DMS53 treated with DMSO at 0.1 percent for 48 hours (cell line): Measurements from ENCODE around the gene SLC44A5.
"Not testable (repeated sequence)": the region's sequence is repeated elsewhere in the genome, so short reads cannot be mapped to it uniquely, and the experiment has no call there.

Experiments used
- DNase-seq: peaks from one replicate; lab custom pipeline; 2025; ENCODE audit not compliant: unreplicated experiment; lab: John Stamatoyannopoulos, UW

SLC44A5 gene

DNA sequence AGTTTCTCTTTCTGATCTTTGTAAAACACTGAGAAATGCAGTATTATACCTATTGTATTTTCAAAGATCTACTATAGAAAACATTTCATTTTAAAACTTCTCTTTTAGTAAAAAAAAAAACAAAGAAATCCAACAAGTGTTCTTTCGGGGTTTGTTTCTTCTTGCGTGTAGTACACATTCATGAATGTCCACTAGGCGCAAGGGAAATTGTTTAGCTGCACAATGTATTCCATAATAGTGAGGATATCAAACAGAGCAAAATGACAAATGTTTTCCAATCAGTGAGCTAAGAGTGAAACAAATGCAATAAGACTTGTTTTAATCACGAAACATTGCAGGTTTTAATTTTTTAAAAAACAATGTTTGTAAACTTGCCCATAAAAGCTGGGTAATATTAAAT lies 408.2 kb downstream of the SLC44A5 start:
- DNase-seq, result no peak

DNA sequence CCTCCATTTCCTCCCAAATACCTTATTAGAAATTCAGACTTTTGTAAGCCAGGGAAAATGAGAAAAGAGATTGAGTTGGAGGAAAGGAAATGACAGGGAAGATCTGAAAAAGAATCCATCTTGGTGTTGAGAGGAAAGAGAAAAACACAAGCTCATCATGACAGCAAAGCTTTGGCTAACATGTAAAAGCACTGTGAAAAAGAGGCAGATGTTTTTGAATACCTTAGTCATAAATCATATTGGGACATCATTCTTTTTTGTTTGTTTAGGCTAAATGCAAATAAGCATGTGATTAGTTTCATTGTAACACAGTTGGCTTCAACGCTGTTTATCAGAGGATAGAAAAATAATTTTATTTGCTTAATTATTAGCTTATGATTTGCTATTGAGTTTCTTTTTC lies 412.2 kb downstream of the SLC44A5 start:
- DNase-seq, result no peak

DNA sequence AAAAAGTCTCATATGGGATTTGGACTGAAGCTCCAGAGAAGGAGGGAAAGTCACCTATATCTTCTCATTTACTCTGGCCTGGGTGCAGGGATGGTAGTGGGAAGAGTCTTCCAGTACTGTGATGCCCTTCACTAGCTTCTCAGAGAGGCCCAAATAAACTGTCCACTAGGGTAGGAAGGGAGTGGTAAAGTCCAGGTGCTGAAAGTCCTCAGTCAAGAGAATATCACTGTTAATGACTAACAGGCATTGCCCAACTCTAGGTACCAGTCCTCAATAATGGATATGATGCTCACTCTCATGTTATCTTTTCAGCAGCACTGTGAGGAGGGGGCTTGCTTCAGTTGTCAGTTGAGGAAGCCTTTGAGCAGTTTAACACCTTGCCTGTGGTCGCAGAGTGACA lies 412.8 kb downstream of the SLC44A5 start:
- DNase-seq, result no peak

DNA sequence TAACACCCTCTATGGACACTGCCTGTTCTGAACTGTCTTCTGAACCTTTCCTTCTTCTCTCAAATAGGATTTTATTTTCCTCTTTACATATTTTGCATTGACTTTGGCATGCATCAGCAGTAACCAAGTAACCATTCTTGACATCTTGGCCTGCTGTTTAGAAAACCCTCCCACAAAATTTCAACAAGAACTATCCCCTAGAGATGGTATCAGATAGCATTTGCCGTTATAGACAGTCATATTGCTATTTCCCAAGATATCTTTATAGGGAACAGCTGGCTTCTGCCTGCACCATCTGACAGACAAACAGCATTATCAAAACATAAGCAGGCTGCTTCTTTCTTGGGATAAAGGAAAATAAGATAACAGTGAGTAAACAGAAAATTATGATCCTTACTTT lies 422.0 kb downstream of the SLC44A5 start:
- DNase-seq, result no peak

DNA sequence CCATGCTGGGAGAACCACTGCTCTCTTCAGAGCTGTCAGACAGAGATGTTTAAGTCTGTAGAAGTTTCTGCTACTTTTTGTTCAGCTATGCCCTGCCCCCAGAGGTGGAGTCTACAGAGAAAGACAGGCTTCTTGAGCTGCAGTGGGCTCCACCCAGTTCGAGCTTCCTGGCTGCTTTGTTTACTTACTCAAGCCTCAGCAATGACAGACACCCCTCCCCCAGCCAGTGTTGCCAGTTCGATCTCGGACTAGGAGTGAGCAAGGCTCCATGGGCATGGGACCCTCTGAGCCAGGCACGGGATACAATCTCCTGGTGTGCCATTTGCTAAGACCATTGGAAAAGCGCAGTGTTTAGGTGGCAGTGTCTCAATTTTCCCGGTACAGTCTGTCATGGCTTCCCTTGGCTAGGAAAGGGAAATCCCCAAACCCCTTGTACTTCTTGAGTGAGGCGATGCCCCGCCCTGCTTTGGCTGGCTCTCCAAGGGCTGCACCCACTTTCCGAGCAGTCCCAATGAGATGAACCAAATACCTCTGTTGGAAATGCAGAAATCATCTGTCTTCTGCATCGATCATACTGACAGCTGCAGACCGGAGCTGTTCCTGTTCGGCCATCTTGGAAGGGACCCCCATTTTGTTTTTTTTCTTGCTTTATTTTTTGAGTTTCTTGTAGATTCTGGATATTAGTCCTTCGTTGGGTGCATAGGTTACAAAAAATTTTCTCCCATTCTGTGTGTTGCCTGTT lies 429.5 kb downstream of the SLC44A5 start:
- not testable (repeated sequence) for DNase-seq

- DNase-seq, result no peak
Measured at GRCh38 chr1:75174031-75174760, 436.7 kb downstream of the SLC44A5 start.

GRCh38 chr1:75172556-75172955 lies 438.4 kb downstream of the SLC44A5 start:
- DNase-seq, result no peak

GRCh38 chr1:75171876-75172275 lies 439.0 kb downstream of the SLC44A5 start:
- no peak for DNase-seq

GRCh38 chr1:75170981-75171380 lies 439.9 kb downstream of the SLC44A5 start:
- DNase-seq, result no peak

DNA sequence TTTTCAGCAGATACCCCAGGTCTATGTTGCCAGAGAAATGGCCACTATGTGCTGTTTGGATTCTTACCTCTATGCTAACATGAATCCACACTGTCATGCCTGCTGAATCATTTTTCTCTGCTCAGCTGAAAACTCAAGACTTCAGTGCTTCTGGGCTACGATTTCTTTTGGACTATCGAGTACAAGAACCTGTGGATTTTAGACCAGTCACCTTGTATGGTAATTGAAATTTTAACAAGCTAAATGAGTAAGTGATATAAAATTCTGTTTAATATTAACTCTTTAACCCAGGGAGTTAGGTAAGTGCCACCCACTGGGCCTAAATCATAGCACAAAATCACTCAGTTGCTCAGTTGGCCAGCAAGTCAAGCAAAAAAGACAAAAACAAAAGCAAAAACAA lies 440.9 kb downstream of the SLC44A5 start:
- no peak for DNase-seq

DNA sequence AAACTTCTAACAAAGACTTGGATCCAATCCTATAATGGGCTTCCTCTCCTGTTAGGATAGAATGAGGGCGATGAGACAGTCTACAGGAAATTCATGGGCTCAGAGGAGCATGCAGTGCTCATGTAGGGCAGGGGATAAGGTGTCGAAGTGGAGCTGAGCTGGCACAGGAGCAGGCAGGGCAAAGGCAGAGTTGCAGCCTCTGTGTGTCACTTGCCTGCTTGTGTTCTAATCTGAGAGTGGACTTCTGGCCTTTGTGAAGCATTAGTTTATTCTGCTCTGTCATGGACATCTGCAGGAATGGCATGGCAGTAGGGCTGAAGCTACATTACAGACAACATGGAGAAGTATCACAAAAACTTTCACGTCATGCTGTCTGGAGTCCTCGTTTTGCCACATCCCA lies 444.1 kb downstream of the SLC44A5 start:
- no peak for DNase-seq

DNA sequence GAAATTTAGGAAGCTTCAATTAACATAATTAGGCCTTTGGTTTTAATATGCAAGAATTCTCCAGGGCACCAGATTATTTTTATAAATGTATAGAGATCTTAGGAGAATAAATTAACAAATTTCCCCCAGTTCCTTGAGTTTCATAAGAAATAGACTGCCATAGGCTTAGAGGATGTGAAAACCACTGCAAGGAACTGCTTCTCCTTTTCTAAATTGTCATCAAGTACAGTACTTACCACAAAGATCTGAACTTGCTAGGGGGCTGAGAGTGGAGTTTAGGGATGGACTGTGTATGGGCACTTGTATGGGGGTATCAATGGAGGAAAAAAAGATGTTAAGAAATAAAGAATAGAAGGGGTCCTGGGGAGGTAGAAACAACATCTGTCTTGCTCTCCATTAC lies 445.6 kb downstream of the SLC44A5 start:
- no peak for DNase-seq

DNA sequence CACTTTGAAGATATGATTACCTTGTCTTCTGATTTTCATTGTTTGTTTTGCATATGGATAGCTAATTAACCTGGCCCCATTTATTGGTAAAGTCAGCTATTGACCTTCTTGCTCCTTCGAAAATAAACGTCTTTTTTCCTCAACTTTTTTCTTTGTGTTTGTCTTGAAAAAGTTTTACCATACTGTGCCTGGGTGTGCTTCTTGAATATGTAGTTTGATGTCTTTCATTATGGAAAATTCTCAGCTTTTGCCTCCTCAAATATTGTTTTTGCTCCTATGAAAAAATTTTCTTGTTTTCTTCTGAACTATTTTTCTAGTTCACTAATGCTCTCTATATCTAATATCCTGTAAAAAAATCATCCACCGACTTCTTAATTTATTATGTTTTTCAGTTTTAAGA lies 451.8 kb downstream of the SLC44A5 start:
- DNase-seq, result no peak
